ENCODE measurements around the gene CSF1R. TPM values are rescaled to one million over a fixed set of nuclear protein-coding genes. Genes with fewer than 3 reads are reported as not detected.

Gene CSF1R
- polyA plus RNA-seq, 4 donors, result 4.1 to 31.1 (median 6.1) TPM

- Histone ChIP-seq H3K27ac (ENCODE audit: low read depth in 1 of 3, low read length in 2 of 3) (no peak overlapping the region), H3K36me3 (ENCODE audit: control insufficient read depth in 3 of 3, insufficient read depth in 2 of 3, low read depth in 1 of 3, low read length in 3 of 3) (peaks cover 0 to 11% (median 0%) of the 10 kb centered on the region in 3 donors), H3K4me1 (ENCODE audit: control insufficient read depth in 3 of 3, insufficient read depth in 2 of 3, low read depth in 1 of 3, low read length in 2 of 3) (peaks cover 0 to 3% (median 0%) of the 10 kb centered on the region in 3 donors), H3K27me3 (ENCODE audit: control insufficient read depth in 3 of 3, insufficient read depth in 3 of 3, low read length in 3 of 3) (no peaks in the 10 kb centered on the region), H3K4me3 (ENCODE audit: low read depth in 1 of 3, low read length in 3 of 3) (no peak overlapping the region), H3K9me3 (ENCODE audit: control insufficient read depth in 2 of 2, insufficient read depth in 1 of 2, low read depth in 1 of 2, low read length in 1 of 2) (no peaks in the 10 kb centered on the region)
- DNase-seq (no peak), FAIRE-seq (no peak)
- WGBS, 3 donors, result 83 to 94% (median 89%) methylated on average over 12 of the region's 12 CpGs
Observed at GRCh38 chr5:150061538-150061995, 24.8 kb downstream of the CSF1R start.

DNA sequence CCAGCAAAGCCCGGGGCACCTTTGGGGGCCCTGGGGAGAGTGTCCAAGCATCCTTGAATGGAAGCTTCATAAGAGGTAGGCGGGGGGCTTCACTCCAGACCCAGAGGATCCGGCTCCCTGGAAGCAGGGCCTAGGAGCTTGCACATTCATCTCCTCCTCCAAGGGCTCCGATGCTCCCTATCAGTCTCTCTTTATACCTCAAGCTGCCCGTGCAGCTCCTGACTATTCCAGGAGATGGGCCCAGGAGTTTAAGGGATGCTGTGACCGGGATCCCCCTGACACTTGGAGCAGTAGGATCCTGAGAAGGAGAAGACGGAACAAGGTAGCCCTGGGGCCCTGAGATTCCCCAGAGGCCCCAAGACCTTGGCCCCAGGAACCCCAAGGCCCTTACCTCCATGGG lies 25.9 kb downstream of the CSF1R start:
- WGBS, 3 donors, result 79 to 85% (median 82%) methylated on average over 7 of the region's 7 CpGs
- no peaks in the 10 kb centered on the region for H3K27me3 ChIP-seq (ENCODE audit: control insufficient read depth in 3 of 3, insufficient read depth in 3 of 3, low read length in 3 of 3)
- no peaks in the 10 kb centered on the region for H3K9me3 ChIP-seq (ENCODE audit: control insufficient read depth in 2 of 2, insufficient read depth in 1 of 2, low read depth in 1 of 2, low read length in 1 of 2)
- H3K36me3 ChIP-seq (ENCODE audit: control insufficient read depth in 3 of 3, insufficient read depth in 2 of 3, low read depth in 1 of 3, low read length in 3 of 3), result peaks cover 0 to 21% (median 0%) of the 10 kb centered on the region in 3 donors
- no peak overlapping the region for H3K27ac ChIP-seq (ENCODE audit: low read depth in 1 of 3, low read length in 2 of 3)
- H3K4me1 ChIP-seq (ENCODE audit: control insufficient read depth in 3 of 3, insufficient read depth in 2 of 3, low read depth in 1 of 3, low read length in 2 of 3), result peaks cover 0 to 3% (median 0%) of the 10 kb centered on the region in 3 donors
- no peak overlapping the region for H3K4me3 ChIP-seq (ENCODE audit: low read depth in 1 of 3, low read length in 3 of 3)
- FAIRE-seq, result no peak
- no peak for DNase-seq

- DNase-seq (no peak), FAIRE-seq (no peak)
- H3K27me3 ChIP-seq (ENCODE audit: control insufficient read depth in 3 of 3, insufficient read depth in 3 of 3, low read length in 3 of 3), result no peaks in the 10 kb centered on the region
- 89 to 90% (median 89%) methylated on average over 11 of the region's 11 CpGs for WGBS, 3 donors
- H3K27ac ChIP-seq (ENCODE audit: low read depth in 1 of 3, low read length in 2 of 3), result no peak overlapping the region
- no peak overlapping the region for H3K4me3 ChIP-seq (ENCODE audit: low read depth in 1 of 3, low read length in 3 of 3)
- peaks cover 0 to 29% (median 0%) of the 10 kb centered on the region in 3 donors for H3K36me3 ChIP-seq (ENCODE audit: control insufficient read depth in 3 of 3, insufficient read depth in 2 of 3, low read depth in 1 of 3, low read length in 3 of 3)
- H3K4me1 ChIP-seq (ENCODE audit: control insufficient read depth in 3 of 3, insufficient read depth in 2 of 3, low read depth in 1 of 3, low read length in 2 of 3), result peaks cover 0 to 3% (median 0%) of the 10 kb centered on the region in 3 donors
- no peaks in the 10 kb centered on the region for H3K9me3 ChIP-seq (ENCODE audit: control insufficient read depth in 2 of 2, insufficient read depth in 1 of 2, low read depth in 1 of 2, low read length in 1 of 2)
Observed at GRCh38 chr5:150059623-150060022, 26.7 kb downstream of the CSF1R start.

DNA sequence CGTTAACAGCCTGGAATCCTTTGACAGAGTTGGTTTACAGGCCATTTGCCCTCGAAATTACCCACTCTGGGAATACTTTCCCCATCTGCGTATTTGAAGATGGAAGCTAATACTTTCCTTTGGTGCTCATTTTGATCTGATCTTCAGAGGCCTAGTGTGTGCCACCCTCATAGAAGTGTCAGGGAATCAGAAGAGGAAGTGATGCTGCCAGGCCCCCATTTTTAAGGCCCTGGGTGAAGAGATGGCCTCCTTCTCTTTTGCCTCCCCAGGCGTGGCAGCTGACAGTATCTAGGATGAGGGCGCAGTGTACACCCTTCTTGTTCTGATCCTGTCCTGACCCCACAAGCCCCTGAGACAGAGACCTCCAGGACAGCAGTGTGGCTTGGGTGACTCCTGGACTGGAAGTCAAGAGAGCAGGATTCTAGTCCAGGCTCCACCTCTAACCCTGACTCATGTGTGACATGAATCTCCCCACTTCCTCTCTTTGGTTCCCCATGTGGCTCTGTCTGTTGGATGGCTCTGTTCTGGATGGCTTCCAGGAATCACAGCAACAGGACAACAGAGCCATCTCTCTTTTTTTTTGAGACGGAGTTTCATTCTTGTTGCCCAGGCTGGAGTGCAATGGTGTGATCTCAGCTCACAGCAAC lies 27.8 kb downstream of the CSF1R start:
- DNase-seq, result peak in 1 of 2 donors; percentile 14
- Histone ChIP-seq H3K4me1 (ENCODE audit: control insufficient read depth in 3 of 3, insufficient read depth in 2 of 3, low read depth in 1 of 3, low read length in 2 of 3) (peaks cover 0 to 3% (median 0%) of the 10 kb centered on the region in 3 donors), H3K27ac (ENCODE audit: low read depth in 1 of 3, low read length in 2 of 3) (no peak overlapping the region), H3K9me3 (ENCODE audit: control insufficient read depth in 2 of 2, insufficient read depth in 1 of 2, low read depth in 1 of 2, low read length in 1 of 2) (no peaks in the 10 kb centered on the region), H3K27me3 (ENCODE audit: control insufficient read depth in 3 of 3, insufficient read depth in 3 of 3, low read length in 3 of 3) (no peaks in the 10 kb centered on the region), H3K36me3 (ENCODE audit: control insufficient read depth in 3 of 3, insufficient read depth in 2 of 3, low read depth in 1 of 3, low read length in 3 of 3) (peaks cover 0 to 37% (median 6%) of the 10 kb centered on the region in 3 donors), H3K4me3 (ENCODE audit: low read depth in 1 of 3, low read length in 3 of 3) (no peak overlapping the region)
- no peak for FAIRE-seq
- 81 to 93% (median 91%) methylated on average over 6 of the region's 6 CpGs for WGBS, 3 donors

DNA sequence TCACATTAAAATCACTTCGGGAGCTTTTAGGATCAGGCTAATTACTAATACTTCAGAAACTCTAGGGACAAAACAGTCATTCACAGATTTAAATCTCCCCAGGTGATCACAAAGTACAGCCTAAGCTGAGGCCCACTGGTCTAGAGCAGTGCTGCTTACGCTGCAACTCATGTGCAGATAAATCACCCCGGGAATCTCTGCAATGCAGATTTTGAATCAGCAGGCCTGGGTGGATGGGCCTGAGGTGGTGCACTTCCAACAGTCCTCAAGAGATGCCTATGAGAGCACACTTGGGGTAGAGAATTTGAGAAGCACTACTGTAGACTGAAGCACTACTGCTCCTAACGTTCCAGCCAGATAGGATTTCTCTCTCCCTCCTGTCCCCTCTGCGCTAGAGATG lies 28.4 kb downstream of the CSF1R start:
- Histone ChIP-seq H3K27ac (ENCODE audit: low read depth in 1 of 3, low read length in 2 of 3) (no peak overlapping the region), H3K27me3 (ENCODE audit: control insufficient read depth in 3 of 3, insufficient read depth in 3 of 3, low read length in 3 of 3) (no peaks in the 10 kb centered on the region), H3K36me3 (ENCODE audit: control insufficient read depth in 3 of 3, insufficient read depth in 2 of 3, low read depth in 1 of 3, low read length in 3 of 3) (peaks cover 0 to 43% (median 10%) of the 10 kb centered on the region in 3 donors), H3K4me1 (ENCODE audit: control insufficient read depth in 3 of 3, insufficient read depth in 2 of 3, low read depth in 1 of 3, low read length in 2 of 3) (peaks cover 0 to 3% (median 0%) of the 10 kb centered on the region in 3 donors), H3K4me3 (ENCODE audit: low read depth in 1 of 3, low read length in 3 of 3) (no peak overlapping the region), H3K9me3 (ENCODE audit: control insufficient read depth in 2 of 2, insufficient read depth in 1 of 2, low read depth in 1 of 2, low read length in 1 of 2) (no peaks in the 10 kb centered on the region)
- WGBS, 3 donors, result 74 to 84% (median 82%) methylated on average over 5 of the region's 5 CpGs
- FAIRE-seq (no peak), DNase-seq (no peak)

GRCh38 chr5:150057511-150057910 lies 28.8 kb downstream of the CSF1R start:
- WGBS, 3 donors, result 86 to 90% (median 88%) methylated on average over 2 of the region's 2 CpGs
- peaks cover 0 to 3% (median 0%) of the 10 kb centered on the region in 3 donors for H3K4me1 ChIP-seq (ENCODE audit: control insufficient read depth in 3 of 3, insufficient read depth in 2 of 3, low read depth in 1 of 3, low read length in 2 of 3)
- H3K4me3 ChIP-seq (ENCODE audit: low read depth in 1 of 3, low read length in 3 of 3), result no peak overlapping the region
- H3K27ac ChIP-seq (ENCODE audit: low read depth in 1 of 3, low read length in 2 of 3), result no peak overlapping the region
- H3K27me3 ChIP-seq (ENCODE audit: control insufficient read depth in 3 of 3, insufficient read depth in 3 of 3, low read length in 3 of 3), result no peaks in the 10 kb centered on the region
- H3K36me3 ChIP-seq (ENCODE audit: control insufficient read depth in 3 of 3, insufficient read depth in 2 of 3, low read depth in 1 of 3, low read length in 3 of 3), result peaks cover 0 to 48% (median 14%) of the 10 kb centered on the region in 3 donors
- DNase-seq (no peak), FAIRE-seq (no peak)
- H3K9me3 ChIP-seq (ENCODE audit: control insufficient read depth in 2 of 2, insufficient read depth in 1 of 2, low read depth in 1 of 2, low read length in 1 of 2), result no peaks in the 10 kb centered on the region

- no peaks in the 10 kb centered on the region for H3K27me3 ChIP-seq (ENCODE audit: control insufficient read depth in 3 of 3, insufficient read depth in 3 of 3, low read length in 3 of 3)
- 72 to 87% (median 78%) methylated on average over 8 of the region's 8 CpGs for WGBS, 3 donors
- H3K27ac ChIP-seq (ENCODE audit: low read depth in 1 of 3, low read length in 2 of 3), result no peak overlapping the region
- no peak for FAIRE-seq
- no peak overlapping the region for H3K4me3 ChIP-seq (ENCODE audit: low read depth in 1 of 3, low read length in 3 of 3)
- no peaks in the 10 kb centered on the region for H3K9me3 ChIP-seq (ENCODE audit: control insufficient read depth in 2 of 2, insufficient read depth in 1 of 2, low read depth in 1 of 2, low read length in 1 of 2)
- peaks cover 0 to 3% (median 0%) of the 10 kb centered on the region in 3 donors for H3K4me1 ChIP-seq (ENCODE audit: control insufficient read depth in 3 of 3, insufficient read depth in 2 of 3, low read depth in 1 of 3, low read length in 2 of 3)
- H3K36me3 ChIP-seq (ENCODE audit: control insufficient read depth in 3 of 3, insufficient read depth in 2 of 3, low read depth in 1 of 3, low read length in 3 of 3), result peaks cover 3 to 53% (median 19%) of the 10 kb centered on the region in 3 donors
- no peak for DNase-seq
Observed at GRCh38 chr5:150057052-150057451, 29.3 kb downstream of the CSF1R start.

- Histone ChIP-seq H3K4me1 (ENCODE audit: control insufficient read depth in 3 of 3, insufficient read depth in 2 of 3, low read depth in 1 of 3, low read length in 2 of 3) (peaks cover 0 to 3% (median 0%) of the 10 kb centered on the region in 3 donors), H3K4me3 (ENCODE audit: low read depth in 1 of 3, low read length in 3 of 3) (no peak overlapping the region), H3K27me3 (ENCODE audit: control insufficient read depth in 3 of 3, insufficient read depth in 3 of 3, low read length in 3 of 3) (no peaks in the 10 kb centered on the region), H3K27ac (ENCODE audit: low read depth in 1 of 3, low read length in 2 of 3) (no peak overlapping the region), H3K36me3 (ENCODE audit: control insufficient read depth in 3 of 3, insufficient read depth in 2 of 3, low read depth in 1 of 3, low read length in 3 of 3) (peaks cover 11 to 61% (median 27%) of the 10 kb centered on the region in 3 donors), H3K9me3 (ENCODE audit: control insufficient read depth in 2 of 2, insufficient read depth in 1 of 2, low read depth in 1 of 2, low read length in 1 of 2) (no peaks in the 10 kb centered on the region)
- no peak for FAIRE-seq
- 94 to 97% (median 96%) methylated on average over 9 of the region's 9 CpGs for WGBS, 3 donors
- no peak for DNase-seq
Observed at GRCh38 chr5:150056075-150056443, 30.3 kb downstream of the CSF1R start.
